PC-9 (cell line): ENCODE measurements around the gene GABARAP.

Source experiments
- CTCF ChIP-seq: fragments of 200-600 bp; sonication (generic); conservative IDR thresholded peaks from 2 replicates; pipeline ENCODE4 v1.6.1; 2017; ENCODE audit warnings: mixed run types, antibody characterized with exemption, mild to moderate bottlenecking, moderate library complexity
- EZH2 ChIP-seq: fragments of 200-600 bp; sonication (generic); IDR thresholded peaks from 2 replicates; pipeline ENCODE4 v1.8.0; 2017; ENCODE audit warnings: antibody characterized with exemption, low read depth

GRCh38 chr17:7215652-7216180, 26.5 kb downstream of the GABARAP start:
- TF ChIP-seq CTCF (no peak), EZH2 (no peak)
